ENCODE measurements around the gene CMBL. TPM values are rescaled to one million over a fixed set of nuclear protein-coding genes. Genes with fewer than 3 reads are reported as not detected.

Gene CMBL
- total and polyA plus RNA-seq, 10 donors: 1.3 to 11.2 (median 4.1) TPM

GRCh38 chr5:10297646-10298204, 10.0 kb downstream of the CMBL start:
- Histone ChIP-seq H3K4me3 (no peak overlapping the region), H3K4me1 (no peaks in the 10 kb centered on the region), H3K9me3 (no peaks in the 10 kb centered on the region), H3K27ac (no peak overlapping the region), H3K27me3 (replicated peaks in 1 of 7) (no peaks in the 10 kb centered on the region), H3K36me3 (no peaks in the 10 kb centered on the region)
- peak; percentile 35 for DNase-seq
- intact Hi-C loops (cut with DNase I; ENCODE audit: low total_unique reads): no loop called here
- TF ChIP-seq POLR2A (IDR thresholded peaks at IDR 0.05) (no peak), CTCF (IDR thresholded peaks at IDR 0.05 in 8 of 11, conservative IDR thresholded peaks at IDR 0.05 in 3 of 11) (no peak), POLR2AphosphoS5 (IDR thresholded peaks at IDR 0.05) (no peak)
- WGBS, 5 donors: 87 to 95% (median 92%) methylated on average over 14 of the region's 14 CpGs

GRCh38 chr5:10295619-10296326, 11.9 kb downstream of the CMBL start:
- no peaks in the 10 kb centered on the region for H3K9me3 ChIP-seq
- H3K4me1 ChIP-seq: no peaks in the 10 kb centered on the region
- no peaks in the 10 kb centered on the region for H3K36me3 ChIP-seq
- no peak overlapping the region for H3K27ac ChIP-seq
- peak; percentile 27 for DNase-seq
- no peak for TF ChIP-seq POLR2AphosphoS5 (IDR thresholded peaks at IDR 0.05)
- 78 to 95% (median 83%) methylated on average over 8 of the region's 8 CpGs for WGBS, 5 donors
- H3K27me3 ChIP-seq (replicated peaks in 1 of 7): no peaks in the 10 kb centered on the region
- H3K4me3 ChIP-seq: no peak overlapping the region
- intact Hi-C loops (cut with DNase I; ENCODE audit: low total_unique reads): no loop called here

- 74 to 90% (median 88%) methylated on average over 3 of the region's 3 CpGs for WGBS, 5 donors
- DNase-seq: peak; percentile 25
Measured at GRCh38 chr5:10293907-10294662, 13.6 kb downstream of the CMBL start.

More at GRCh38 chr5:10293907-10294662, 13.6 kb downstream of the CMBL start:
- Histone ChIP-seq H3K9me3 (no peaks in the 10 kb centered on the region), H3K27me3 (replicated peaks in 1 of 7) (no peaks in the 10 kb centered on the region), H3K4me1 (no peaks in the 10 kb centered on the region), H3K27ac (no peak overlapping the region), H3K4me3 (no peak overlapping the region), H3K36me3 (no peaks in the 10 kb centered on the region)
- intact Hi-C loops (cut with DNase I; ENCODE audit: low total_unique reads): no loop called here
- TF ChIP-seq POLR2AphosphoS5 (IDR thresholded peaks at IDR 0.05): no peak
- TF ChIP-seq POLR2A (IDR thresholded peaks at IDR 0.05): no peak
- TF ChIP-seq CTCF (IDR thresholded peaks at IDR 0.05 in 8 of 11, conservative IDR thresholded peaks at IDR 0.05 in 3 of 11): no peak

Measured in spleen (tissue), 11 donors.